GM12878 (cell line): ENCODE results near the gene OSGIN1.

Experiments
- ATF3 ChIP-seq: IDR thresholded peaks from 2 replicates; pipeline ENCODE4 v1.6.1; 2011; ENCODE audit warnings: low read depth, mild to moderate bottlenecking, low read length, moderate library complexity, borderline replicate concordance; ENCODE audit errors: extremely low read depth
- BHLHE40 ChIP-seq, 2 experiments: fragments of 450-650 bp in 1 of 2; IDR thresholded peaks; 2 replicates each; pipeline ENCODE4 v1.6.1; 2011 to 2017; ENCODE audit warnings: low read depth in 2 of 2, borderline replicate concordance in 1 of 2, improper control_type of control experiment in 1 of 2, low read length in 1 of 2, mild to moderate bottlenecking in 1 of 2
- CREM ChIP-seq: IDR thresholded peaks from 2 replicates; pipeline ENCODE4 v1.6.1; 2014; ENCODE audit warnings: antibody characterized with exemption, low read depth
- CTCF ChIP-seq, 3 experiments: IDR thresholded peaks in 2 of 3; conservative IDR thresholded peaks in 1 of 3; 2 replicates each; pipeline ENCODE4 v1.5.1; 2011; ENCODE audit warnings: low read depth in 3 of 3, low read length in 3 of 3, mild to moderate bottlenecking in 3 of 3, control low read depth in 2 of 3, moderate library complexity in 2 of 3, inconsistent platforms in 1 of 3, mixed read lengths in 1 of 3; ENCODE audit not compliant: control insufficient read depth in 2 of 3, insufficient read depth in 1 of 3; ENCODE audit errors: extremely low read depth in 1 of 3
- FOS ChIP-seq: IDR thresholded peaks from 3 replicates; pipeline ENCODE4 v1.6.1; 2011; ENCODE audit warnings: borderline replicate concordance; ENCODE audit not compliant: insufficient read length; ENCODE audit errors: extremely low read depth
- PML ChIP-seq: IDR thresholded peaks from 2 replicates; pipeline ENCODE4 v1.6.1; 2012; ENCODE audit warnings: low read length, inconsistent platforms
- POLR2AphosphoS5 ChIP-seq: IDR thresholded peaks from 2 replicates; pipeline ENCODE4 v1.6.1; 2011; ENCODE audit warnings: mild to moderate bottlenecking, low read length, inconsistent platforms
- SMC3 ChIP-seq: IDR thresholded peaks from 2 replicates; pipeline ENCODE4 v1.6.1; 2011; ENCODE audit warnings: low read length, improper control_type of control experiment, borderline replicate concordance

- TF ChIP-seq BHLHE40 (IDR thresholded peaks at IDR 0.05; ENCODE audit: borderline replicate concordance in 1 of 2, low read depth in 2 of 2, low read length in 1 of 2) (no peak), FOS (no peak), SMC3 (no peak), PML (no peak), POLR2AphosphoS5 (no peak), CTCF (IDR thresholded peaks at IDR 0.05 in 2 of 3, conservative IDR thresholded peaks at IDR 0.05 in 1 of 3; ENCODE audit: control insufficient read depth in 2 of 3, extremely low read depth in 1 of 3, insufficient read depth in 1 of 3, low read depth in 3 of 3, low read length in 3 of 3) (no peak), CREM (no peak), ATF3 (no peak)
Measured at GRCh38 chr16:83981799-83982198, 28.8 kb downstream of the OSGIN1 start.
